ENCODE results near the gene BST1. TPM values are rescaled to one million over a fixed set of nuclear protein-coding genes. Genes with fewer than 3 reads are reported as not detected.

BST1 gene
- total and polyA plus RNA-seq, 2 experiments from 2014 or later, result 24.3 to 32.6 TPM

DNA sequence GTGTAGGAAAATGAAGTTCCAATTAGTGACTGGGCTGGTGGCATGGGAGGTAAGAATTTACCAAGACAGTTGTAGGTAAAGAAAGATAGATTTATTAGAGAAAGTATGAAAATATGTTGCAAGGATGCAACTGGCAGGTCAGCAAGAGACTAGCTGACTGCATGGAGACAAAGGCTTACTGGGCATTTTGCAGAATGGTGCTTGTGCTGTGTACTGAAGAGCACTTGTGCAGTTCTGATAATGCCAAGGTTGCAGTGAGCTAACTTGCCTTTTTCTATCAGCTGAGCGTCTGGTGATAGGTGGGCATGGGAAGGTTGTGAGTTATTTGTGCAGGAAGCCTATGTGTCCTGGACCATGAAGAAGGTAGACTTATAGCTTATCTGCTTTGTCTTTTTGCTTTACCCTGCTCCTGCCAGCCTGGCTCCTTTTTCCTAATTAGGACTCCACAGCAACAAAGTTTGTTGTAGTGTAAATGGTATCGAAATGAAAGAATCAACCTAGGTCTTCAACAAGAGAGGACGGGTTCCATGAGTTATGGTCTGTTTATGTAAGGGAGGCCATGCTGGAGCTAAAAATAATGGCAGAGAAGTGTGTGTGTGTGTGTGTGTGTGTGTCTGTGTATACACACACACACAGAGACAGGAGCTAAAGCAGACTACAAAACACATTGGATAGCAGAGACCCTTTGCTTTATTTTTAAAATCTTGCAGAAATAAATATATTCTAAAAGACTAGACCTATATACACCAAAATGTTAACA lies 15.0 kb downstream of the BST1 start:
- TF ChIP-seq EZH2 (IDR thresholded peaks at IDR 0.05; ENCODE audit: insufficient read depth, poor library complexity, severe bottlenecking) (no peak), EZH2phosphoT487 (IDR thresholded peaks at IDR 0.05; ENCODE audit: insufficient read depth, low read depth) (no peak)
- in situ Hi-C loops (cut with MboI), result no loop called here
- Histone ChIP-seq H3K4me3 (no peak overlapping the region), H3F3A (ENCODE audit: insufficient read depth) (peaks cover 16% of the 10 kb centered on the region), H3K4me1 (ENCODE audit: insufficient read depth) (peaks cover 41% of the 10 kb centered on the region), H4K20me1 (ENCODE audit: insufficient read depth) (no peaks in the 10 kb centered on the region), H3K4me2 (ENCODE audit: unreplicated experiment) (peak overlapping the region; percentile 60), H3K27me3 (replicated peaks; ENCODE audit: insufficient read depth) (no peaks in the 10 kb centered on the region), H3K9me3 (ENCODE audit: low read depth) (no peaks in the 10 kb centered on the region), H3K9me2 (ENCODE audit: insufficient read depth) (no peaks in the 10 kb centered on the region), H2AFZ (peak overlapping the region; percentile 68), H3K27ac (peak overlapping the region; percentile 41; the same call in 1 of the 2 replicates), H3K79me2 (ENCODE audit: insufficient read depth) (no peaks in the 10 kb centered on the region), H3K36me3 (ENCODE audit: low read depth) (no peaks in the 10 kb centered on the region), H3K9ac (0 out of 2 replicates have a peak overlapping the region, but pooled peaks have one; percentile 26)
- DNase-seq, result peak; percentile 30
- 86 to 92% methylated on average over 3 of the region's 3 CpGs for WGBS, 2 experiments (ENCODE audit: low coverage in 1 of 2, low lambda C conversion rate in 2 of 2, missing lambda C conversion rate in 2 of 2)

DNA sequence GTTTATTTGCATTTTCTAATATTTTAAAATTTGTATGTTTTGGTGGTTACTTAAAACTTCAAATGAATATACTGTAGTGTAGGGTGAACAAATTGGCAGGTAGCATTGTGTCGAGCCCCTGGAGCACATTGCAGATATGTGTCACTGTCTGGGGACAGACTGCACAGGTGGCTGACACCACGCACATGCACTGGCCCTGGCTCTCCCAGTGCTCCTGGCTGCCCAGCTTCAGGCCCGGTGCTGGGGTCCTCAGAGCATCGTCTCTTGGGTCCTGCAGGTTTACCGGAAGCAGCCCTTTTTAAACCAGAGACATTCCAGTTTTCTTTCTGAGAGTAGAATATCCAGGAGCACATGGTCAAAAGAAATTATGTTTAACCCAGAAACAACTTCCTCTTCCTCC lies 15.6 kb downstream of the BST1 start:
- H4K20me1 ChIP-seq (ENCODE audit: insufficient read depth), result no peaks in the 10 kb centered on the region
- H3K9me3 ChIP-seq (ENCODE audit: low read depth), result no peaks in the 10 kb centered on the region
- H3K27ac ChIP-seq, result no peak overlapping the region
- peaks cover 41% of the 10 kb centered on the region for H3K4me1 ChIP-seq (ENCODE audit: insufficient read depth)
- in situ Hi-C loops (cut with MboI), result no loop called here
- H3K36me3 ChIP-seq (ENCODE audit: low read depth), result no peaks in the 10 kb centered on the region
- H3K79me2 ChIP-seq (ENCODE audit: insufficient read depth), result no peaks in the 10 kb centered on the region
- no peak overlapping the region for H3K4me3 ChIP-seq
- no peak for TF ChIP-seq EZH2phosphoT487 (IDR thresholded peaks at IDR 0.05; ENCODE audit: insufficient read depth, low read depth)
- no peak for TF ChIP-seq EZH2 (IDR thresholded peaks at IDR 0.05; ENCODE audit: insufficient read depth, poor library complexity, severe bottlenecking)
- no peaks in the 10 kb centered on the region for H3K27me3 ChIP-seq (replicated peaks; ENCODE audit: insufficient read depth)
- no peaks in the 10 kb centered on the region for H3K9me2 ChIP-seq (ENCODE audit: insufficient read depth)
- peaks cover 16% of the 10 kb centered on the region for H3F3A ChIP-seq (ENCODE audit: insufficient read depth)
- no peak overlapping the region for H2AFZ ChIP-seq
- WGBS, 2 experiments (ENCODE audit: low coverage in 1 of 2, low lambda C conversion rate in 2 of 2, missing lambda C conversion rate in 2 of 2), result 87 to 90% methylated on average over 5 of the region's 5 CpGs
- no peak for DNase-seq
- H3K4me2 ChIP-seq (ENCODE audit: unreplicated experiment), result no peak overlapping the region
- no peak overlapping the region for H3K9ac ChIP-seq

DNA sequence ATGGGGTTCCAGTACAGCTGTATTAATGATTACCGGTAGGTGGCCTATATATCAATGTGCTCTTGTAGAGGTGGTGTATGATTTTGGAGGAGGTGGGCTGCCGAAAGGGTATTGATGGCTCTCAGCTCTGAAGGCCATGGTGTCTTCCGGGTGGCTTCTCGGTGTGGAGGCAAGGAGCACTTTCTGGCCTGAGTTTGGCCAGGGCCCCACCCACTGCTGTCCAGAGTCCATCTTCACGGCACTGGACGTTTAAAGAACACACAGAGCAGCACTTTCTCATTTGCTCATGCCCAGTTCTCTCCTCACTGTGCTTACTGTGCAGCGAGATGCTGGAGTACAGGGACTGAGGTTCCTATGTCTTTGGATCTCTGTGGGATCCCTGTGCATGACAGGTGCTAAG lies 16.1 kb downstream of the BST1 start:
- 89 to 91% methylated on average over 7 of the region's 7 CpGs for WGBS, 2 experiments (ENCODE audit: low coverage in 1 of 2, low lambda C conversion rate in 2 of 2, missing lambda C conversion rate in 2 of 2)
- peaks cover 16% of the 10 kb centered on the region for H3F3A ChIP-seq (ENCODE audit: insufficient read depth)
- no peak overlapping the region for H3K4me3 ChIP-seq
- H3K9me2 ChIP-seq (ENCODE audit: insufficient read depth), result no peaks in the 10 kb centered on the region
- H3K36me3 ChIP-seq (ENCODE audit: low read depth), result no peaks in the 10 kb centered on the region
- H2AFZ ChIP-seq, result no peak overlapping the region
- no peaks in the 10 kb centered on the region for H3K79me2 ChIP-seq (ENCODE audit: insufficient read depth)
- in situ Hi-C loops (cut with MboI), result no loop called here
- no peak overlapping the region for H3K27ac ChIP-seq
- DNase-seq, result no peak
- no peak overlapping the region for H3K9ac ChIP-seq
- no peaks in the 10 kb centered on the region for H3K9me3 ChIP-seq (ENCODE audit: low read depth)
- no peaks in the 10 kb centered on the region for H4K20me1 ChIP-seq (ENCODE audit: insufficient read depth)
- peaks cover 41% of the 10 kb centered on the region for H3K4me1 ChIP-seq (ENCODE audit: insufficient read depth)
- H3K4me2 ChIP-seq (ENCODE audit: unreplicated experiment), result no peak overlapping the region
- TF ChIP-seq EZH2phosphoT487 (IDR thresholded peaks at IDR 0.05; ENCODE audit: insufficient read depth, low read depth) (no peak), EZH2 (IDR thresholded peaks at IDR 0.05; ENCODE audit: insufficient read depth, poor library complexity, severe bottlenecking) (no peak)
- no peaks in the 10 kb centered on the region for H3K27me3 ChIP-seq (replicated peaks; ENCODE audit: insufficient read depth)

DNA sequence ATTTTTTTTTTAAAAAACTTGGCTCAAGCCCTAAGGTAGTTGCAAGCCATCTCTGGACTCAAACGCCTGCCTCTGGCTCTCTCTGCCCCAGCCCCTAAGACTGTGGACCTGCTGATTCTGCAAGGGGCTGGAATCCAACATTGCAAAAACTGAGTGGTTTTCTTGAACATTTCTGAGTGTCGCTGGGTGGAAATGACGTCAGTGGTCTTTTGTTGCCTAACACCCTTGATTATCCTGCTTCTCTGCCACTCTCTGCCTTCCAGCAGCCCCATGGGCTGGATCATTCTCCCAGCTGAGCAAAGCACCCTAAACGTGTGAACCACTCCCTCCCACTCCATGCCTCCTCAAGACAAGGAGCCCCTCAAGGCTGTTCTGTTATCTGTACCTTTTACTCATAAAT lies 16.6 kb downstream of the BST1 start:
- no peaks in the 10 kb centered on the region for H3K27me3 ChIP-seq (replicated peaks; ENCODE audit: insufficient read depth)
- no peaks in the 10 kb centered on the region for H4K20me1 ChIP-seq (ENCODE audit: insufficient read depth)
- TF ChIP-seq EZH2 (IDR thresholded peaks at IDR 0.05; ENCODE audit: insufficient read depth, poor library complexity, severe bottlenecking) (no peak), EZH2phosphoT487 (IDR thresholded peaks at IDR 0.05; ENCODE audit: insufficient read depth, low read depth) (no peak)
- 88 to 92% methylated on average over 4 of the region's 4 CpGs for WGBS, 2 experiments (ENCODE audit: low coverage in 1 of 2, low lambda C conversion rate in 2 of 2, missing lambda C conversion rate in 2 of 2)
- H3K9ac ChIP-seq, result no peak overlapping the region
- H3K9me2 ChIP-seq (ENCODE audit: insufficient read depth), result no peaks in the 10 kb centered on the region
- DNase-seq, result no peak
- H3K4me1 ChIP-seq (ENCODE audit: insufficient read depth), result peaks cover 35% of the 10 kb centered on the region
- no peak overlapping the region for H3K27ac ChIP-seq
- no peak overlapping the region for H3K4me2 ChIP-seq (ENCODE audit: unreplicated experiment)
- H3F3A ChIP-seq (ENCODE audit: insufficient read depth), result peaks cover 16% of the 10 kb centered on the region
- H3K9me3 ChIP-seq (ENCODE audit: low read depth), result no peaks in the 10 kb centered on the region
- in situ Hi-C loops (cut with MboI), result no loop called here
- no peaks in the 10 kb centered on the region for H3K36me3 ChIP-seq (ENCODE audit: low read depth)
- no peaks in the 10 kb centered on the region for H3K79me2 ChIP-seq (ENCODE audit: insufficient read depth)
- H2AFZ ChIP-seq, result no peak overlapping the region
- H3K4me3 ChIP-seq, result no peak overlapping the region
